GM18867 (cell line): ENCODE data around the gene TBCE.

Source experiments
- ATAC-seq: cut with Tn5 transposase; IDR thresholded peaks from one replicate; pipeline ENCODE4 v1.9.1; 2021; ENCODE audit warnings: mild to moderate bottlenecking, moderate library complexity; ENCODE audit not compliant: unreplicated experiment

TBCE gene

DNA sequence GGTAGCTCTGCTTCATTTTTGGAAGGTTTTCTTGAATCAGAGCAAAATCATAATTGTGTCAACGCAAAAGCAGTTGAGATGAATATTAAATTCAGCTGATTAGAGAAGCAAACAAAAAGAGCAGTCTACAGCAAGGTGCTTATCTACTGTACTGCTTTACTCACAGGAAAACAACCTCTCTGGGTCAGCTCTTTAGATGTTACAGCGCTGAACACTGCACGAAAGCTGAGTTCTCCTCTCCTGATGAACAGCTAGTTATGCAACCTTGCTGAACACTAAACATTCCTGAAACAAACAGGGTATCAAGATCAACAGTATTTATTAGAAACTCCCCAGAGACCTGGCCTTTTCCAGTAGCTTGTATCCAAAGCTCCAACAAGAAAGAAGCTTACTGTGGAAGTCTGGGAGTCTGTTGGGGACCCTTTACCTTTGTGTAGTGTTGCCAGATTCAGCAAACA lies 41.3 kb downstream of the TBCE start:
- ATAC-seq, result no peak

DNA sequence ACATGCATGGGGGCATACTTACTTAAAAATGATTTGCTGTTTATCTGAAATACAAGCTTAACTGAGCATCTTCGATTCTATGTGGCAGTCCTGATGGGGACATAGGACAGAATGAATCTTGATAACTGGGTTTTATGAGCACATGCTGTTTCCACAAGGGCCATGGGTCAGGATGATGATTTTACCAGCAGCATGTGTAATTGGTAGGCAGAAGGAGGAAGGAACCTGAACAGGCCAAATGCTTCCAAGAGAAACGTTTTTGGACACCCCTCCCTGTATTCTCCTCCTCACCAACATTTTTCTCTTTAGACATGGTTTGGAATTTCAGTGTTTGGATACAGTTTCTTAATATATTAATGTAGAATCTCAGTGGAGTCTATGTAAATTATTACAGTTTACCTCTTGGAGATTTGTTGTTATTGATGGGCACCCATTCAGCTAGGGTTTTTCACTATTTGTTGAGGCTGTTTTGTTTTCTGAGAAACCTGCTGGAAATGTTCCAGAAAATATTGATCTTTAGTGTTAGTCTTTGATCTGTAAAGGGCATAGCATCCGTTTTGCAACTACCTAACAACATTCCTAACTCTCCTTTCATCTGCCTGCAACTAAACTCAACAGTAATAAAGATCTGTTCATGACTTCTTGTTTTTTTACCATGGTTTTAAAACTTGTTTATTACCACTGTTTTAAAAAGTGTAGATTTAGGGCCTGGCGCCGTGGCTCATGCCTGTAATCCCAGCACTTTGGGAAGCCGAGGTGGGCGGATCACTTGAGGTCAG lies 42.0 kb downstream of the TBCE start:
- no peak for ATAC-seq

DNA sequence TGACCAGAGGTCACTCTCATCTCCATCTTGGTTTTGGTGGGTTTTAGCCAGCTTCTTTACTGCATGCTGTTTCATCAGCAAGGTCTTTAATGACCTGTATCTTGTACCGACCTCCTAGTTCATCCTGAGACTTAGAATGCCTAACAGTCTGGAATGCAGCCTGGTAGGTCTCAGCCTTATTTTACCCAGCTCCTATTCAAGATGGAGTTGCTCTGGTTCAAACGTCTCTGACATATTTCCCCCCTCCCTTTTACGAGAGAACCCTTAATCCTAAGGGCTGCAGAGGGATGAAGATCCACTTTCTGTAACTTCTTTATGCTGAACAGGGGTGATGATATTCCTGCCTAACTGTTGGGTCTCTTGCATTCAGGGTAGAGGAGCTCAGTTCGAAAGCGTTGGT lies 43.2 kb downstream of the TBCE start:
- ATAC-seq, result no peak

DNA sequence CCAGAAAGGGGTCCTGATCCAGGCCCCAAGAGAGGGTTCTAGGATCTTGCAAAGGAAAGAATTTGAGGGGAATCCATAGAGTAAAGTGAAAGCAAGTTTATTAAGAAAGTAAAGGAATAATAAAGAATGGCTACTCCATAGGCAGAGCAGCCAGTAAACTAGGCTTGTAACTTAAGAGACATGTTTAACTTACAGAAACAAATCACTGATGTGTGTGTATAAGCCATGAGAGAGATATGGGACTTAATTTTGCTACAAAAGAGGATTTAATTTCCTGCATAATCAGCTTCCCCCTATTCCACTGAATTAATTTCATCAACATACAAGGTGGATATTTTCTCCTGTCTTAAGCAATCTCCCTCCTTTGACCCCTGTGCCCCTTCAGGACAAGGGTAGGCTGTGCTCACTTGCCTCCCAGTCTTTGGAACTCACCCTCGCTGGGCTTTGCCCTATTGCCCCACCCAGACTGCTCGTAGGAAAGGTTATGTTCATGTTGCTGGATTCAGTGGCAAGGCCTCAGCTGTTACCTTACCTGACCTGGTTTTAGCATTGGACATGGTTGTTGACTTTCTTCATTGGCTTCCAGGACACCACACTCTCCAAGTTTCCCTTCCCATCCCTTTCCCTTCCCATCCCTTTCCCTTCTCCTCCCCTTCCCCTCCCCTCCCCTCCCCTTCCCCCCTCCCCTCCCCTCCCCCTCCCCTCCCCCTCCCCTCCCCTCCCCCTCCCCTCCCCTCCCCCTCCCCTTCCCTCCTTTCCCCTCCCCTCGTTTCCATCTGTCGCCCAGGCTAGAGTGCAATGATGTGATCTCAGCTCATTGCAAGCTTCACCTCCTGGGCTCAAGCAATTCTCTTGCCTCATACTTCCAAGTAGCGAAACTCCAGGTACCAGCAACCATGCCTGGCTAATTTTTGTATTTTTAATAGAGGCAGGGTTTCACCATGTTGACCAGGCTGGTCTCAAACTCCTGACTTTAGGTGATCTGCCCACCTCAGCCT lies 44.6 kb downstream of the TBCE start:
- ATAC-seq, result no peak

DNA sequence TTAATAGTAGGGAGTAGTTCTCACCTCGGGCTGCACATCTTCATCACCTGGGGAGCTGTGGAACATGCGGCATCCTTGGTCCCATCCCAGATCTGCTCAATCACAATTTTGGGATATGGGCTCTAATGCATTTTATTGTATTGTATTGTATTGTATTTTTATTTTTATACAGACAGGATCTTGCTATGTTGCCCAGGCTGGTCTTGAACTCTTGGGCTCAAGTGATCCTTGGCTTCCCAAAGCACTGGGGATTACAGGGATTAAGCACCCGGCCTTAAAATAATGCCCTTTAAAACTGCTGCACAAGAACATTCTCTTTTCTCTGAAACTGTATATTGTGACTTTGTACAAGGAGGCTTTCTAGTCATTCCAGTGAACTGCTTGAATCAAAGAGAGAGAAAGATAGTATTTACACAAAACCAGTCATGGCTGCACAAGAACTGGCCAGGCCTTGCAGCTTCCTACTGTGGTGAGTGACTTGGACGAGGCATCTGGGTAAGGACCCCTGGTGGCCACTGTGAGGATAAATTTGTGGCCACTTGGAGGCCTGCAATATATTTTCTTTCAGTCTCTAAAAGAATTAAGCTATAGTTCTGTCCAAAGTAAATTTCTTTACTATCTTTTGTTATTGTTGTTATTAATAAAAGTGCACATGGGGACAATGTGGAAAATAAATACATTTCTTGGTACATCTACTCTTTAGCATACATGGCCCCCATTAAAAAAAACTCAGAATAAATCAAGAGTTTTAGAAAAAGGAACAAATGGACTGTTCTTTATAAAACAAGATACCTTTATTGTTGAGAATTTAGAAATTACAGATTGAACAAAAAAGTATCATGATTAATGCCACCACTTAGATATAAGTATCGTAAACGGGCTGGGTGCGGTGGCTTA lies 48.0 kb downstream of the TBCE start:
- ATAC-seq, result peak; percentile 80

DNA sequence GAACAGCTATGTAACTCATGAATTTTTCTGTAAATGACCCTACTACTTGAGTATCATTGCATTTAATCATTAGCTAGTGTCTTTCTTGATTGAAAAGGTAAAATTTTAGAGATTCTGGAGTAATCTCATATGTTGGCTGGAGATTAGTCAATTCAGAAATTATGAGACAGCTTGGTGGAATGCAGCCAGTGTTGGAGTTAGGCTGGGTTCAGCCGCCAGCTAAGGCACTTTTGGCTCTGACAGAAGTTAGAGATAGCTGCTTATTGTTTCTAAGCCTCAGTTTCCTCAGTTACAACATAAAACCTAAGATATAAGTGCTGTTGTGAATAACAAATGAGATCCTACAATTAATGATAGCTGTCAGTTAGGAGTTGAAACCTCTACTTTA lies 49.4 kb downstream of the TBCE start:
- no peak for ATAC-seq

DNA sequence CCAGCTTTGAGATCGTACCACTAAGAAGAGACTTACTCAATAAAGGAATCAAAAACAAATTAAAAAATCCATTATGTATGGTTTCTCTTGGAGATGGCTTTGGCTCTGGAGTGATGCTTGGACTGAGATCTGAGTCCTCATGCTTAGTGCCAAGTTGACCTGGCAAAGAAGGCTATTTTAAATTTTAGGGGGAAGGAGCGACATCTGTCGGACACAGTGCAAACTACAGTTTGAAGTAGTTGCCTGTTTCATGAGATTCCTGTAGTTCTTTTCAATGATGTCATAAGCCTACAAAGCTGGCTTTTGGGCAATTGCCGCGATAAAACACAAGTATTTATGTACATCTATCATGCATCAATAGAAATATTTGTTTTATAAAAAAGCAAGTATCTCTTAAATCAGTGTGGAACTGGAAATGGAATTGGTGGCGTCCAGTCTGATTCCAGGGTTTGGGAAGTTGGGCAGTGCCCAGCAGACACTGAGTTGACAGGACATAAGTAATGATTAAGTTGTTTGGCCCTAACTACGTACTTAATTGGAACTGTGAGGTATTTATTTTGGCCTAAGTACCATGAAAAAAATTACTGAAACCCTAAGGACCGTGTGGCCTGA lies 50.0 kb downstream of the TBCE start:
- no peak for ATAC-seq

DNA sequence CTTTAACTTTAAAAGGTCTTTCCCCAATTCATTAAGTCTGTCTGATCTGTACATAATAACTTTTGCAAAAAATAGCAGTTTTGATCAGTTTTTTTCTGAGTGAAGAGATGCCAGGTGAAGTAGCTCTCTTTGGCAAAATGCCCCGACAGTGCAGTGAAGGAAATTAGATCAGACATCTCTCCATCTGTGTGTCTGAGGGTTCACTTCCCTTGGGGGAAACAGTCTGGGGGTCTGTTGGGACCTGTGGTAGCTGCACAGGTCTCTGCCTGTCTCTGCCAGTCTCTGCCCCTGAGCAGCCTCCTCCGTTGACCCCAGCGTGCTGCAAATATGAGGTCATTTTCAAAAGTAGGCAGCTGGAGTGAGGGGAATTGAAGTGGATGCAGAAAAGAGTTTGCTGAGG lies 54.5 kb downstream of the TBCE start:
- no peak for ATAC-seq

DNA sequence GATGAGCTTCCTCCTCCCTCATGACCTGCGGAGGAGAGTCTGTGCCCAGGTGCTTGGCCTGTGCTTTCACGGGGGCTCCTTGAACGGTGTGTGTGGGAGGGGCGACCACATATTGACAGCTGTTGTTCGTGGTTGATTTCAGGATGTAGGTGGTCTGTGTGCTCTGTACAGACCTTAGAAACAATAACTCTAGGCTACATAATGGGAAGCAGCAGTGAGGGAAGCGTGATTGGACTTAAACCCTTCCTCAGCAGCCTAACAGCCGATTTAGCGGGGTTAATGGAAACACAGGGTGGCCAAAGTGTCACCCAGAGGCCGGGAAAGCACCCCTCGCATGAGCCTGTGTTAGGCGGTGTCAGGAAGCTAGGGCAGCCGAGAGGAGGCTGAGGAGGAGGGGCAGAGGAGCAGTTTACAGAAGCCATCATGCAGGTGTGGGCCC lies 56.0 kb downstream of the TBCE start:
- no peak for ATAC-seq

DNA sequence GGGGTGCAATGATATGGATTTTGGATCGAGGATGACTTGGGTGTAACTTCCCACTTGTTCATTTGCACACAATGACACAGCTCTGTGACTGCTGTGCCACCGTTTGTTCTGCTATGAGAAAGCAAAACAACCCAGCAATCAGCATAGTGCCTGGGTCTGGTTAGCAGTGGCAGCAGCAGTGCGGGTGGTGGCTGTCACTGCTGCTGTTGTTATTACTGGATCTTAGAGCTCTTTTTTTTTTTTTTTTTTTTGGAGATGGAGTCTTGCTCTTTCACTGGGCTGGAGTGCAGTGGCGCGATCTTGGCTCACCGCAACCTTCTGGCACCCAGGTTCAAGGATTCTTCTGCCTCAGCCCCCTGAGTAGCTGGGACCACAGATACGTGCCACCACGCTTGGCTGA lies 56.9 kb downstream of the TBCE start:
- ATAC-seq, result no peak

DNA sequence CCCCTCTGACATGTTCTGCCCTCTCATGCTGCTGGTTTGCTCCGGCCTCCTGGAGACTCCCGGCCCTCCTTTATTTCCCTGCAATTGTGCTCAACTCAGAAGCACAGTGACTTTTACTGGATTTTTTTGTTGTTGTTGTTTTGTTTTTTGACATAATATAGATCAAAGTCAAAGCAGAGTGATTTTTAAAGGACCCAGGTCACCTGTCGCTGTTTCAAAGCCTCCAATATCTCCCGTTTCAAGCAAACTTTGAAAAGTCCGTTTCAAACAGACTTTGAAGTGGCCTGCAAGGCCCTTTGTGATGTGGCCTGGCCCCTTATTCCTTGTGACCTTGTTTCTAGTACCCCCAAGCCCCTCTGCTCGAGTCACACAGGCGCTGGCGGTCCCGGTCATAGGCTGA lies 58.1 kb downstream of the TBCE start:
- ATAC-seq, result no peak

DNA sequence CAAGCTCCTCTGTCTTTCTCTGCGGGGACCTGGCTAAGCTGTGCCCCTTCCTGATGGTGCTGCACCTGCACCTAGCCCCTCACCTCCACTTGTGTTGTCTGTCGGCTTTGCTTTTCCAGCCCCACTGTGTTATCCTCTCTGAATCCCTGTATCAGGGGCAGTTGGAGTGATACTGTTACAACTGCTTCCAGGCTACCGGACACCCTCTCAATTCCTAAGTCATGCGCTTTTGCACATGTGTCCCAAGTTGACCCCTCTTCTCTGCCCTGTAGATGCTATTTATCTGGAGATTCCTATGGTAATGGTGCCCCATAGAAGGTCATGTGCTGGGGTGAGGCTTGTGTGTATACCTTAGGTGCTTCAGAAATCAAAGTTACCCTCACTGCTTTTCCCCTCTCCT lies 58.9 kb downstream of the TBCE start:
- no peak for ATAC-seq

DNA sequence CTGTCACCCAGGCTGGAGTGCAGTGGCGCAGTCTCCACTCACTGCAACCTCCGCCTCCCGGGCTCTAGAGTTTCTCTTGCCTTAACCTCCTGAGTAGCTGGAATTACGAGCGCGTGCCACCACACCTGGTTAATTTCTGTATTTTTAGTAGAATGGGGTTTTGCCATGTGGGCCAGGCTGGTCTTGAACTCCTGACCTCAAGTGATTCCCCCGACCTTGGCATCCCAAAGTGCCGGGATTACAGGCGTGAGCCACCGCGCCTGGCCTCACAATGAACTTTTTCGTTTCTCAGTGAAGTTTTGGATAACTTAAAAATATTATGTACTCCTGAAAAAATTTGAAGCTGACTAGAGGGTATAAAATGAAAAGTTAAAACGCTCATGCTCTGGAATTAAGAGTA lies 59.5 kb downstream of the TBCE start:
- no peak for ATAC-seq

DNA sequence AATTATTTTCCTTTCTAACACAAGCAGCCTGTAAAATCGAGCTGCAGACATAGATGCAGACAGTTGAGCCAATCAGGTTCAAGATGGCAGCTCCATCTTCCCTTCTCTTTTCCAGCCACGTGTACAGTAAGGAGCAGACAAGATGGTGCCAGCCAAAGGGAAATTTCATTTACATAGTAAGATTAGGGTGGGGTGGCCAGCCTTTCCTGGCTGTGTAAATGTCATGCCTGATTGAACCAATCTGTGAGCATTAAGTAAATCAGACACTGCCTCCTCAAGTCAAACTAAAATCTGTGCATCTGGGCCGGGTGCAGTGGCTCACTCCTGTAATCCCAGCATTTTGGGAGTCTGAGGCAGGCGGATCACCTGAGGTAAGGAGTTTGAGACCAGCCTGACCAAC lies 60.2 kb downstream of the TBCE start:
- ATAC-seq, result no peak

DNA sequence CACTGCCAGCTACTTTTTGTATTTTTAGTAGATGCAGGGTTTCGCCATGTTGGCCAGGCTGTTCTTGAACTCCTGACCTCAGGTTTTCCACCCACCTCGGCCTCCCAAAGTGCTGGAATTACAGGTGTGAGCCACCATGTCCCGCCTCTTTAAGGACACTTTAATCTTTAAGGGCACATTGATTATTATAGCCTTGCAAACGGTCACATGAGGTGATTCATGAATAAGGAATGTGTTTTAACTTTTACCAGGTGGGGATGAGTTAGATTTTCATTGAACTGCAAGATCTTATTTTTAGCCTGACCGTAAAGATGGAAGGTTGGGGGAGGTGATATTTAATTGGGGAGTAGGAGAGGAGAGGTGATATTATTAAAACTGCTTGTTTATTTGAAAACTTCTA lies 61.9 kb downstream of the TBCE start:
- no peak for ATAC-seq

DNA sequence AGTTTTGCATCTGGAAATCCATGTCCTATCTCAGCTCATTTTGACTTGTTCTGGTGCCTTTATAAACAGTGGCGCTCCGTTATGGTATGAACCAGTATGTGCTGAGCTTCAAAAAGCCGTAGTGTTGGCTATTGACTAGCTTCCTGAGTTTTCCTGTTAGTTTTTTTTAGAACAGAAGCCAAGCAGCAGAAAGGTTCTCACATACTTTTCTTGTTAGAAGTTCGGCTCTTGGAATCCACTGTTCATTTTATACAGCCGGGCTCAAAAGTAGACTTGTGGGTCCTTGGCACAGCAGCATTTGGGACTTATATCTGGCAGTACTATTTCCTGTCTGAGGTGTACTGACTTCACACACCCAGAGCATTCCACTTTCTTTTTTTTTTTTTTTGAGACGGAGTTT lies 63.8 kb downstream of the TBCE start:
- no peak for ATAC-seq

DNA sequence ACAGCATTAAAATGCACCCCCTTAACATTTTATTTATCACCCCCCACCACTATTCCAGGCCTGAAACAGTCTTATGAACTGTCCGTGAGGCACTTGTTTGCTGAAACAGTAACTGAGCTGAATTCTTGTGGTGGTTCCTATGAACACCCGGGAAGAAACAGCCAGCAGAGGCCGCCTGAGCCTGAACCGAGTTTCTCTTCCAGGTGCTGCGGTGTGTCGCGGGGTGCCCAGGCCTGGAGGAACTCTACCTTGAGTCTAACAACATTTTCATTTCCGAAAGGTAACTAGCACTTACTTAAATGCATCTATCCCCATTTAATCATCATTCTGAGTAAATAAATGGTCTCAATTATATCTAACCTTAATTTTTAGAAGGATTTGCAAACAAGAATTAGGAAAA lies 66.8 kb downstream of the TBCE start:
- ATAC-seq, result no peak

DNA sequence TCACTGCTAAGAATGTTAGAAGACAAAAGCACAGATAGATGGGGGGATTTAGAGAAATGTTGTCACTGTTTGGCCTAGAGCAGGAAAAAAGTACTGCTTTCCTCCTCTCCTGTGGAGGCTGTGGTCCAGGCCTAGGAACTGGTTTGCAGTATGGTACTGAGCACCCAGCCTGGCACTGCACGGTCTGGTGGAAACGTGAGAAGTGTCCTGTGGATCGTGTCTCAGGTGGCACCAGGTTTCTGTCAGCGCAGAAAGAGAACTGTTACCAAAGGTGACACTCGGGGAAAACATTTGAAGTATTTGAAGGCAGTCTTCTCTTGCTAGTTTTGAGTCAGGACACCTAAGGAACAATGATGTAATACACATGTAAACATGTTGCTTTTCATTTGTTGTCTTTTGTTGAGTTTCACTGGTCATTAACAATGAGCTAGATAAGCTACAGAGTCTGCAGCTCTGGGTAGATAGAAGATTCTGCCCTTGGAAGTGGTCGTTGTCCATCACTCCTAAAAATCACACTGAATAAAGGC lies 74.0 kb downstream of the TBCE start:
- ATAC-seq, result no peak

DNA sequence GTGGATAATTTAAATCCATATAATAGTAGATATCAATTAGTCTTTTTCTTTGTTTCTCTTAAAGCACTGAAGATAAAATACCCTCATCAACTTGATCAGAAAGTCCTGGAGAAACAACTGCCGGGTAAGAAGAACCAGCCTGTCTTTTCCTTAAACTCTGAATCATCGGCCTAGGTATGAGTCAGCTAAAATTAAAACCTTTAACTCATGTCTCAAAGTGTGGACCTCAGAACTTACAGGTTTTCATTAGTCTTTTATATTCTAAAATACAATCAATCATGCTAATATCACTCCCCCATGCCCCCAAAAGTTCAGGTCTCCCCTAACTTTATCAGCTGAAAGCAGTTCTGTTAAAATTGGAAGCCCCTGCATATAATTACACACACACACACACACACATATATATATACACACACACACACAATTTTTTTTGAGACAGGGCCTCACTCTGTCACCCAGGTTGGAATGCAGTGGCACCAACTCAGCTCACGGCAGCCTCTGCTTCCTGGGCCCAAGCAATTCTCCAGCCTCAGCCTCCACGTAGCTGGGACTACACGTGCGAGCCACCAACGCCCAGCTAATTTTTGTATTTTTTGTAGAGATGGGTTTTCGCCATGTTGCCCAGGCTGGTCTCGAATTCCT lies 75.7 kb downstream of the TBCE start:
- ATAC-seq, result no peak

DNA sequence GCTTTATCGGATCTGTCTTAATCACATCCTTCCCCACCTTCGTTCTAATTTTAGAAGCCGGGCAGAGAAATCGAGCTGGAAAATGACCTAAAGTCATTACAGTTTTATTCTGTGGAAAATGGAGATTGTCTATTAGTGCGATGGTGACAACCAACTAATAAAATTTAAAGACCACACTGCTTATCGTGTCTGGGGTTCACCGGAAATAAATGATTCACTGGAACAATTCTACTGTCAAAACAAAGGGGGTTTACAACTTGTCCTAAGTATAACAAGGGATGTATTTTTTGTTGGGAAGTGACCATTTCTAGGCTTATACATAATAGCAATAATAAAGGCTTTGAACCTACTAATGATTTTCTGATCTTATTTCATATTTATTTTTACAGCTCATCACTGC lies 81.4 kb downstream of the TBCE start:
- no peak for ATAC-seq
